COR-L47 (cell line): ENCODE results near the gene GRID1.

ENCODE experiments used
- DNase-seq: peaks from one replicate; lab custom pipeline; 2025; lab: John Stamatoyannopoulos, UW

The GRID1 gene

GRCh38 chr10:86169066-86169465 is 197.5 kb downstream of the GRID1 start:
- DNase-seq: no peak

DNA sequence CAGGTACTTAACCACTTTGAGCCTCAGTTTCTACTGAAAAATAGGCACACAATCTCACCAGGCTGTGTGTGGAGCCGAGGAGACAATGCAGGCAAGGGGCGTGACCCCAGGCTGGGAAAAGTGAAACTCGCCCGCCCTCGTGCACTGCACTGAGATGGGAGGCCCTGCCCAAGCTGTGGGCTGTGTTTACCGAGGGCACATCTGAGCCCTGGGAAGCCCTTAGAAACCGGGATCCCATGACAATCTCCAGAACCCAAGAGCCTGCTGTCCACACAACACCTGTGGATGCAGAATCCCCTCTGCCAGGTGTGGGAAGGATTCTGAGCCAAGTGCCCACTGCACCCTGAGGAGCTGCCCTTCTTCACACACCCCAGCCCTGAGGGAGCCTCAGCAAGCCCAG is 198.3 kb downstream of the GRID1 start:
- DNase-seq: no peak

DNA sequence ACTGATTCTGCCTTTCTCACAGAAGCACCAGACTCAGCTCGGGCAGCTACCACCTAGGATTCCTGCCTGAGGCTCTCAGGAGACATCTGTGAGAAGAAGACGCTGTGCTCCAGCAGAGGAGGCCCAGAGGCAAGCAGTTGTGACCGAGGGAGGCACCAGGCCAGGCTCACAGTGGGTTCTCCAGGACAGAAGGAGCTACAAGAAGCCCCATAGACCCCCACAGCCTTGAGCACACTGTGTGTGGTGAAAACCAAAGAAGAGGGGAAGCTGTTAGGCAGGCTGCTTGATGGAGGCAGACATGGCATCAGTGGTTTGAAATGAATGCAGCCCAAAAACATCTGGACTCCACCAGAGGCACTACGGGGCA is 198.8 kb downstream of the GRID1 start:
- no peak for DNase-seq

DNA sequence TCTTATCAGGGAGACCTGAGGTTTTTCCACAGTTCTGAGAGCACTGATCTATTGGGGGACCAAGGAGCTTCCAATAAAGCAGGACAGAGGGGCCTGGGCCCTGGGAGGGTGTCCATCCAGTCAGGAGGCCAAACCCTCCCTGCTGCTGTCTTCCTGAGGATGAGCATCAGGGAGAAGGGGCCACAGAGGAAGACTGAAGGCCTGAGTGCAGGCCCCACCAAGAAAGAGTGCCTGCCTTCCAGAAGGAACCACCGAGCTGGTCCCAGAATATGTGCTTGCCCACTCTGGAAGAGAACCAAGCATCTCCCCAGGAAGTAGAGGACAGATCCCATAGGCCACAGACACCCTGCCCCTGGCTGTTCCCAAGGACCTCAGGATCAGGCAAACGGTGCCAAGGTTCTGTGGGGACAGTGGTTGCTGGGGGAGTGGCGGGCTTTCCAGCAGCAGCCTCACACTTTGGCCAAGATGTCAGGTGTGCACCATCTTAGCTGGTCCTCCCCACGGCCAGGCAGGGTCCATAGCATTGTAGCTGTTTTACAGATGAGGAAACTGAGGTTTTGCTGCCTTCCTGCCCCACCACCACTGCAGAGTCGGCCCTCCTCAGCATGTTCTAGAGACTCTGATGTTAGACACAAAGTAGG is 199.4 kb downstream of the GRID1 start:
- DNase-seq: no peak

DNA sequence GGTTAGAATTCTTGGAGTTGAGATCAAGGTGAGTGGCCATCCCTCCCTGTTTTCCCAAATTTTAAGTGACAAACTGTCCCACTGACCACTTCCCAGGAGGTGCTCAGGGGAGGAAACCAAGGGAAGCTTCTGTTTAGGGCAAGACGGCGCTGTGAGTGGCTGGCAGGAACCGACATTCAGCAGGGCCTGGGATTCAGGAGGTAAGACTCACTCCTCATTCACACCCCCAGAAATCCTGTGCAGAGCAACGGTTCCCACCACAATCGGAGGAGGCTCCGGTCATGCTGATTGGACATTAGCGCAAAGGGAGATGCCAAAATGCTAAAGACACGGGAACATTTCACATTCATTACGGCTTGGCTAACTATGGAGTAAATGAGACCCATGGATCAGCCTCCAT is 200.9 kb downstream of the GRID1 start:
- no peak for DNase-seq

GRCh38 chr10:86164960-86165630 is 201.5 kb downstream of the GRID1 start:
- DNase-seq: no peak

GRCh38 chr10:86164174-86164774 is 202.3 kb downstream of the GRID1 start:
- no peak for DNase-seq

- DNase-seq: no peak
Observed at GRCh38 chr10:86163522-86164173, 202.9 kb downstream of the GRID1 start.

DNA sequence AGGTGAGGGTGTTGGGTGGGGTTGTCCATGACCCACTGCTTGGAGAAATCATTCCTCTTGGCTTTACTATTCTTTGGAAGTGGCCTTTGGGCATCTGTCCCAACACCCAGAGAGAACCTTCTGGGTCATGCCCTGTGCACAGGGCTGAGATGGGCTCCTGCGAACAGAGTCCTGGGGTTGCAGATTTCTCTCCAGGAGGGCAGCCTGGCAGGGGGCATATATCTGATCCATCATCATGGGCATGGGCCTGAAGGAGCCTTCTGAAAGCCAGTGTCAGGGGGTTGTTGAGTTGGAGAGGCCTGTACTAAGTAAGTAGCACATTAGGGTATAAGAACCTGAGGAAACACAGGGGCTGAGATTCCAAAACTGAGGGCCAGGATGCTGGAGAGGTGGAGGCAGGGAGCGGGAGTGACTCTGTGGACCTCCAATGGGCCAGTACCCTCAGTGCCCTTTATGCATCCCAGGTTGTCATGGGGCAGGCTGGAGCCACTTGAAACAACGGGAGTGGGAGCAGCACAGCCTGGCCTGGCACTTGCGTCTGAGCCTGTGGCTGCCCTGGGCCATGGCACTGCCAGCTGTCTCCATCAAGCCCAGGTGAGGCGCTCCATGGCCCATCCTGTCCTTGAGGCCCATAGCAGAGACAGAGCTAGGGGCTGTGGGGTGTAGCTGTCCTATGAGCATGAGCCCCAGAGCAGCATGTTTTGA is 203.7 kb downstream of the GRID1 start:
- no peak for DNase-seq

- no peak for DNase-seq
Observed at GRCh38 chr10:86162036-86162435, 204.6 kb downstream of the GRID1 start.

DNA sequence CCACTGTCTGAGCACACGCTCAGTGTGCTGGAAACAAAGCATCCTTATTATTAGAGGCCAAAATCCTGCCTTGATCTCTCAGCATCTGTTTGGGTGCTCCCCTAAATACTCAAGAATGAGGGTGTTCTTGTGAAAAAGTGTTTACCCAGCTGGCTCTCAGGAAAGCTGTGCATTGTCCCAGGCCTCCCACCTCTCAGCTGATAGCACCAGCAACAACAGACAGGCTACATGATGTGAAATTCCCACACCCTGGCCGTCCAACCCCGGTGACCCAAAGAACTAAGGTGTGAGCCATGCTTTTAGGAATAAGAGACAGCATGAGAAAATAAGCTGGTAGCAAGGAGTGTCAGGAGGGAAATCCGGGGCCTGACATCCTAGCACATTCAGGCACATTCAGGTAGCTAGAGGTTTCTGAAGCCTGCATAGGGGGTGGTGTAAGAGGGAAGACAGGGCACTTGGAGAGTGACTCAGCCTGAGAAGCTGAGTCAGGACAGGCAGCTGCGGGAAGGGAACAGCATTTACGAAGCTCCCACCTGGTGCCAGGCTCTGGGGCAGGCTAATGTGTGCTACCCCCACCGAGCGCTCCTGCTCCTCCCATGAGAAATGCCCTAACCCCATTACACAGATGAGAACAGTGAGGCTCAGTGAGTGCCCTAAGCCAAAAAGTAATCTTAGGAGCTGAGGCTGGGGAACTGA is 205.6 kb downstream of the GRID1 start:
- no peak for DNase-seq

GRCh38 chr10:86159797-86160196 is 206.8 kb downstream of the GRID1 start:
- no peak for DNase-seq

DNA sequence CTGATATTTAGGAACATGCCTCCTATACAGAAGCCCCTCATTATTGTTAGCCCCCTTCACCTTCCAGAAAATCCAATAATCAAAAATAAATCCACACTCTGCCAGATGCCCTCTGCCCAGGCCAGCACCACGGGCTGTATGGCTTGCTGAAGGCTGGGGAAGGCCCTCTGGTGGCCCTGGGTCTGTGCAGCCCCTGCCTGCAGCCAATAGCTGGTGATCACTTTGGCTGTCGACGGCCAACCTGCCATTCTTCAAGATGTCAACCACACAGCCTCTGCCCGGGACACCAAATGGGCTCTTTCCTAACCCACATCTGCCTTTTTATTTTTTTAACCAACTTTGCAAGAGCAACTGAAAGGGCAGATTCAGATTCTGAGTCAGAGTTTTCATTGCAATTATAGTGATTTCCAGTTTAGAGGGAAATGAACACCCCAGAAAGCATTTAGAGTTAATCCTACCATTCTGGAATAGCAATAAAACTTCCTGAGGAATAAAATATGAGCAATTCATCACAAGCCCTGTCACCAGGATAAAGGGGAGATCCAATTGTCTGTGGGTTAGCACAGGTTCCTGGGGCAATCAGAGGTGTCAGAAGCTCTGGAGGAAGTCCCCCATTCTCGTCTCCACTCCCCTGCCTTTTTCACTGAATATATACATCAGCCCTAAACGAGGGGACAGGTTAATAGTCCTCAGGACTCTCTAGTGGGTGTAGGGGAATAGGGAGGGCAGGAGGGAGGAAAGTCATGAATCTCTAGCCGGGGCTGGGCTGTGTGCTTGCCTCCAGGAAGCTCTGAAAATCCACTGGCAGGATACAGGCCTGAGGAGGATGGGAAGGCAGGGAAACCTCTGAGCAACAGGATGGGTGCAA is 211.3 kb downstream of the GRID1 start:
- DNase-seq: no peak

- no peak for DNase-seq
Observed at GRCh38 chr10:86153751-86154150, 212.8 kb downstream of the GRID1 start.

DNA sequence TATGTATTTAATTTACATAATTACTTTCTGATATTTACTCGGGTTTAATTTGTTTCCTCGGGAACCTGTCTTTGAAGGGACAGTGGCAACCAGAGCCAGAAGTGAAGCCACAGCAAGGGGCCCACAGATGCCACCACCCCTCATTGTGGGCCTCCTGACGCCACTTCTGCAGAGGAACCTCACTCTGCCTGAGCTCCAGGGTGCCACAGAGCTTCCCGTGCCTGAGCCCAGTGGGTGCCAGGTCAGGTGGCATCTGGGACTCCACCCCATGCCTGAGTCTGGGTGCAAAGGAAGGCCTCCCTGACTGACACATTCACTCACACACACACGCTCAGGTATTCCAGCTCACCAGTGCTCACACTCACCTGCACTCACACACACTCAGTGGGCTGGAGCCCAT is 213.7 kb downstream of the GRID1 start:
- DNase-seq: peak; percentile 45

DNA sequence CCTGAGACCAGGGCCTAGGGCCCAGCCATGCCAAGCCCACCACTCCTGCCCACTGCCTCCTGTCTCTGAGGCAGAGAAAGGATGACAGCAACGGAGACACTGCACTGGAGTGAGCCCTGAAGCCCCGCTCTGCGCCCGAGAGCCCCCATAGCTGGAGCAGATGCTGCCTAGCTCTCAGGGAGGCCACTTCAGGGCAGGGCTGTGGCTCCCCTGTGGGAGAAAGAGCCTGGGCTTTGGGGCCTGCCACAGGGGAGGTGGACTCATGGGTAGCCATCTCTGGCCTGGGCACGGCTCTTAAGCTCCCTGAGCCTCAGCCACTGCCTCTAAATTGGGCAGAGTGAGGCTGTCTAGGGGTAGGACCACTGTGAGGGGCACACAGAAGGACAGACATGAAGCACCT is 214.2 kb downstream of the GRID1 start:
- DNase-seq: no peak

GRCh38 chr10:86151613-86152012 is 215.0 kb downstream of the GRID1 start:
- DNase-seq: no peak

- no peak for DNase-seq
Observed at GRCh38 chr10:86149257-86149656, 217.3 kb downstream of the GRID1 start.

DNA sequence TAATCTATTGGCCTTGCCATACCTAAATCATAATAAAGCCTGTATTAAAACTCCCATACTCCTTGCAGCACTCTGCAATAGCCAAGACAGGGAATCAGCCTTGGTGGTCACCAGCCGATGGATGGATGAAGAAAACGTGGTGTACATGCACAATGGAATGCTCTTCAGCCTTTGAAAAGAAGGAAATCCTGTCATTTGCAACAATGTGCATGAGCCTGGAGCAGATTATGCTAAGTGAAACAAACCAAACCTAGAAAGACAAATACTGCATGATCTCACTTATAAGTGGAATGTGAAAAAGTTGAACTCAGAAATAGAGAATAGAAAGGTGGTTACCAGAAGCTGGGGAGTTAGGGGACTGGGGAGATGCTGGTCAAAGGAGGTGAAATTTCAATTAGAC is 218.5 kb downstream of the GRID1 start:
- no peak for DNase-seq

DNA sequence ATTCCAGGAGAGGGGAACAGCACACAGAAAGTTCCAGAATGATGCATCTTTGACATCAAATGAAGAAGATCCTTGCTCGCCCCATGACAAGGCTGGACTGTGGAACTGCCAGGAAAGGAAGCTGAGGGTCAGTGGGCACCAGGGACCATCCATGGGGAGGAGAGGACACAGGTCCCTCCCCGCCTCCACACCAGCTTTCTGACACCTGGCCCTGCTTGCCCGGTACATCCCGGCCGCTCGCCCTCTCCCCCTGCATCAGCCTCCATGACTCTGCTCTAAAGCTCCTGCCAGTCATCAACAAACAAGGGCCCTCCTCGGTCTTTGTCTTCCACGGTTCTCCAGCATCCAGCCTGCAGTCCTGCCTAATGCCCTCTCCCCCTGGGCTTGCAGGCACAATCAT is 222.3 kb downstream of the GRID1 start:
- DNase-seq: no peak

DNA sequence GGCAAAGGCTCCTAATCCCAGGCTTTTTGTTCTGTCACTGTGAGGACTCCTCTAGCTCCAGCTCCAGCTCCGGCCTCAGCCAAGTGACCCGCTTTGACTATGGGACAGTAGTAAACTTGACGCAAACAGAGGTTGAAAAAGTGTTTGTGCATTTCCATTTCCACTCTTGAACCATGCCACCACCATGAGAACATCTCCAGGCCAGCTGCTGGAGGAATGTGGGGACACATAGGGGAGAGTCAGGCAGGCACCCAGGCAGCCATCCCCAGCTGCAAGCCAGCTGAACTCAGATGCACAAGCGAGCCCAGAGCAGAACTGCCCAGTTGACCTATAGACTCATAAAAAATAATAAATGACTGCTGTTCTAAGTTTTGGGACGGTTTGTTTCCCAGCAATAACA is 224.7 kb downstream of the GRID1 start:
- no peak for DNase-seq
